ENCODE measurements around the gene WDR1. TPM values are rescaled to one million over a fixed set of nuclear protein-coding genes. Genes with fewer than 3 reads are reported as not detected.

WDR1 gene
- 349 and 360 TPM in 2 replicates for polyA plus RNA-seq (2013)

GRCh38 chr4:10116569-10117358, at the start of gene WDR1:
Gene WDR1, minus strand, starts transcription at chr4:10116799. Its CDS starts 133 bp downstream, at chr4:10116666.
- Histone ChIP-seq H4K12ac (ENCODE audit: low read depth, low read length) (peak within 1 kb of the TSS; percentile 58), H2BK5ac (ENCODE audit: low read depth, low read length, poor library complexity) (peak within 1 kb of the TSS; percentile 97), H3K14ac (ENCODE audit: low read length) (peak within 1 kb of the TSS; percentile 74), H2BK12ac (ENCODE audit: low read length) (peak within 1 kb of the TSS; percentile 34), H2AK5ac (ENCODE audit: low read length) (peak within 1 kb of the TSS; percentile 64), H3K4me3 (ENCODE audit: low read depth, low read length) (peak within 1 kb of the TSS; percentile 95), H3K4me1 (ENCODE audit: control insufficient read depth in 1 of 2, insufficient read depth in 2 of 2, low read length in 2 of 2) (peaks cover 23 to 26% of the 10 kb centered on the region in 2 experiments), H3K9ac (ENCODE audit: low read length) (peak within 1 kb of the TSS; percentile 96), H3K18ac (ENCODE audit: low read length) (peak within 1 kb of the TSS; percentile 96), H3K27ac (ENCODE audit: low read depth, low read length) (peak within 1 kb of the TSS; percentile 93), H2BK120ac (ENCODE audit: insufficient read depth, low read length, poor library complexity) (peak within 1 kb of the TSS; percentile 85), H3K23ac (ENCODE audit: low read length) (no peak within 1 kb of the TSS), H4K8ac (ENCODE audit: low read depth, low read length) (peak within 1 kb of the TSS; percentile 90), H3K79me2 (ENCODE audit: control insufficient read depth, insufficient read depth, low read length, poor library complexity) (peaks cover 44% of the 10 kb centered on the region), H3K4ac (ENCODE audit: low read depth, low read length) (peak within 1 kb of the TSS; percentile 89), H2AFZ (ENCODE audit: insufficient read depth, low read length, poor library complexity) (peak within 1 kb of the TSS; percentile 79), H4K91ac (ENCODE audit: low read depth, low read length) (peak within 1 kb of the TSS; percentile 97), H3K36me3 (ENCODE audit: control insufficient read depth in 1 of 2, insufficient read depth in 2 of 2, low read length in 2 of 2) (peaks cover 34 to 38% of the 10 kb centered on the region in 2 experiments), H3K79me1 (ENCODE audit: low read length) (peaks cover 20% of the 10 kb centered on the region), H3K27me3 (ENCODE audit: insufficient read depth, low read length) (no peaks in the 10 kb centered on the region), H3K4me2 (ENCODE audit: low read length) (peak within 1 kb of the TSS; percentile 74), H3K9me3 (ENCODE audit: insufficient read depth, low read depth, low read length) (no peaks in the 10 kb centered on the region)
- peak; percentile 96 to 97 for DNase-seq
- WGBS (ENCODE audit: extremely low coverage, insufficient coverage, insufficient read length), result no CpG with 5 or more reads among the region's 97 CpGs

GRCh38 chr4:10164877-10165283, 48.3 kb upstream of the WDR1 start:
- Histone ChIP-seq H3K23ac (ENCODE audit: low read length) (no peak overlapping the region), H3K4me2 (ENCODE audit: low read length) (no peak overlapping the region), H3K4ac (ENCODE audit: low read depth, low read length) (no peak overlapping the region), H3K79me1 (ENCODE audit: low read length) (peaks cover 65% of the 10 kb centered on the region), H3K9ac (ENCODE audit: low read length) (no peak overlapping the region), H4K12ac (ENCODE audit: low read depth, low read length) (no peak overlapping the region), H3K9me3 (ENCODE audit: insufficient read depth, low read depth, low read length) (no peaks in the 10 kb centered on the region), H3K79me2 (ENCODE audit: control insufficient read depth, insufficient read depth, low read length, poor library complexity) (peaks cover 15% of the 10 kb centered on the region), H4K91ac (ENCODE audit: low read depth, low read length) (no peak overlapping the region), H2BK5ac (ENCODE audit: low read depth, low read length, poor library complexity) (no peak overlapping the region), H2BK120ac (ENCODE audit: insufficient read depth, low read length, poor library complexity) (no peak overlapping the region), H3K18ac (ENCODE audit: low read length) (no peak overlapping the region), H2AK5ac (ENCODE audit: low read length) (no peak overlapping the region), H3K4me3 (ENCODE audit: low read depth, low read length) (no peak overlapping the region), H2AFZ (ENCODE audit: insufficient read depth, low read length, poor library complexity) (no peak overlapping the region), H4K8ac (ENCODE audit: low read depth, low read length) (no peak overlapping the region), H2BK12ac (ENCODE audit: low read length) (no peak overlapping the region), H3K4me1 (ENCODE audit: control insufficient read depth in 1 of 2, insufficient read depth in 2 of 2, low read length in 2 of 2) (peaks cover 20 to 28% of the 10 kb centered on the region in 2 experiments), H3K14ac (ENCODE audit: low read length) (no peak overlapping the region), H3K27me3 (ENCODE audit: insufficient read depth, low read length) (no peaks in the 10 kb centered on the region), H3K36me3 (ENCODE audit: control insufficient read depth in 1 of 2, insufficient read depth in 2 of 2, low read length in 2 of 2) (no peaks in the 10 kb centered on the region), H3K27ac (ENCODE audit: low read depth, low read length) (no peak overlapping the region)
- WGBS (ENCODE audit: extremely low coverage, insufficient coverage, insufficient read length), result no CpG with 5 or more reads among the region's 3 CpGs
- DNase-seq, result peak; percentile 48 to 73

- no peaks in the 10 kb centered on the region for H3K27me3 ChIP-seq (ENCODE audit: insufficient read depth, low read length)
- no peaks in the 10 kb centered on the region for H3K36me3 ChIP-seq (ENCODE audit: control insufficient read depth in 1 of 2, insufficient read depth in 2 of 2, low read length in 2 of 2)
- peaks cover 12% of the 10 kb centered on the region for H3K79me2 ChIP-seq (ENCODE audit: control insufficient read depth, insufficient read depth, low read length, poor library complexity)
- H3K79me1 ChIP-seq (ENCODE audit: low read length), result peaks cover 52% of the 10 kb centered on the region
- no peak overlapping the region for H3K23ac ChIP-seq (ENCODE audit: low read length)
- no peak overlapping the region for H2AFZ ChIP-seq (ENCODE audit: insufficient read depth, low read length, poor library complexity)
- peak overlapping the region; percentile 63 for H2BK120ac ChIP-seq (ENCODE audit: insufficient read depth, low read length, poor library complexity)
- H3K4me3 ChIP-seq (ENCODE audit: low read depth, low read length), result no peak overlapping the region
- H3K18ac ChIP-seq (ENCODE audit: low read length), result peak overlapping the region; percentile 47
- no peak overlapping the region for H4K12ac ChIP-seq (ENCODE audit: low read depth, low read length)
- no peak overlapping the region for H3K27ac ChIP-seq (ENCODE audit: low read depth, low read length)
- peak overlapping the region; percentile 25 for H2BK12ac ChIP-seq (ENCODE audit: low read length)
- H3K4me2 ChIP-seq (ENCODE audit: low read length), result no peak overlapping the region
- H3K14ac ChIP-seq (ENCODE audit: low read length), result peak overlapping the region; percentile 64
- H3K9me3 ChIP-seq (ENCODE audit: insufficient read depth, low read depth, low read length), result no peaks in the 10 kb centered on the region
- H3K4me1 ChIP-seq (ENCODE audit: control insufficient read depth in 1 of 2, insufficient read depth in 2 of 2, low read length in 2 of 2), result peaks cover 20 to 27% of the 10 kb centered on the region in 2 experiments
- no peak overlapping the region for H2BK5ac ChIP-seq (ENCODE audit: low read depth, low read length, poor library complexity)
- H3K4ac ChIP-seq (ENCODE audit: low read depth, low read length), result no peak overlapping the region
- peak overlapping the region; percentile 31 for H4K8ac ChIP-seq (ENCODE audit: low read depth, low read length)
- H3K9ac ChIP-seq (ENCODE audit: low read length), result no peak overlapping the region
- DNase-seq, result no peak
- H4K91ac ChIP-seq (ENCODE audit: low read depth, low read length), result peak overlapping the region; percentile 87
- peak overlapping the region; percentile 16 for H2AK5ac ChIP-seq (ENCODE audit: low read length)
- WGBS (ENCODE audit: extremely low coverage, insufficient coverage, insufficient read length), result no CpG with 5 or more reads among the region's 1 CpG
Observed at GRCh38 chr4:10163296-10163695, 46.7 kb upstream of the WDR1 start.

GRCh38 chr4:10162341-10163000, 45.9 kb upstream of the WDR1 start:
- Histone ChIP-seq H4K12ac (ENCODE audit: low read depth, low read length) (no peak overlapping the region), H3K27ac (ENCODE audit: low read depth, low read length) (no peak overlapping the region), H3K23ac (ENCODE audit: low read length) (no peak overlapping the region), H2AFZ (ENCODE audit: insufficient read depth, low read length, poor library complexity) (peak overlapping the region; percentile 17), H3K4me3 (ENCODE audit: low read depth, low read length) (no peak overlapping the region), H2BK120ac (ENCODE audit: insufficient read depth, low read length, poor library complexity) (peak overlapping the region; percentile 63), H3K9me3 (ENCODE audit: insufficient read depth, low read depth, low read length) (no peaks in the 10 kb centered on the region), H3K14ac (ENCODE audit: low read length) (peak overlapping the region; percentile 22), H3K18ac (ENCODE audit: low read length) (no peak overlapping the region), H2AK5ac (ENCODE audit: low read length) (peak overlapping the region; percentile 16), H3K4me2 (ENCODE audit: low read length) (no peak overlapping the region), H4K8ac (ENCODE audit: low read depth, low read length) (no peak overlapping the region), H3K27me3 (ENCODE audit: insufficient read depth, low read length) (no peaks in the 10 kb centered on the region), H3K9ac (ENCODE audit: low read length) (no peak overlapping the region), H2BK5ac (ENCODE audit: low read depth, low read length, poor library complexity) (no peak overlapping the region), H2BK12ac (ENCODE audit: low read length) (peak overlapping the region; percentile 25), H3K79me1 (ENCODE audit: low read length) (peaks cover 48% of the 10 kb centered on the region), H4K91ac (ENCODE audit: low read depth, low read length) (peak overlapping the region; percentile 87), H3K36me3 (ENCODE audit: control insufficient read depth in 1 of 2, insufficient read depth in 2 of 2, low read length in 2 of 2) (no peaks in the 10 kb centered on the region), H3K79me2 (ENCODE audit: control insufficient read depth, insufficient read depth, low read length, poor library complexity) (peaks cover 8% of the 10 kb centered on the region), H3K4ac (ENCODE audit: low read depth, low read length) (peak overlapping the region; percentile 39), H3K4me1 (ENCODE audit: control insufficient read depth in 1 of 2, insufficient read depth in 2 of 2, low read length in 2 of 2) (peaks cover 16 to 23% of the 10 kb centered on the region in 2 experiments)
- no CpG with 5 or more reads among the region's 7 CpGs for WGBS (ENCODE audit: extremely low coverage, insufficient coverage, insufficient read length)
- DNase-seq, result no peak
